HG03378 (cell line): ENCODE measurements around the gene GLE1.

ENCODE experiments used
- ATAC-seq: cut with Tn5 transposase; IDR thresholded peaks from one replicate; pipeline ENCODE4 v1.9.1; 2021; ENCODE audit warnings: mild to moderate bottlenecking, moderate library complexity; ENCODE audit not compliant: unreplicated experiment

The GLE1 gene

DNA sequence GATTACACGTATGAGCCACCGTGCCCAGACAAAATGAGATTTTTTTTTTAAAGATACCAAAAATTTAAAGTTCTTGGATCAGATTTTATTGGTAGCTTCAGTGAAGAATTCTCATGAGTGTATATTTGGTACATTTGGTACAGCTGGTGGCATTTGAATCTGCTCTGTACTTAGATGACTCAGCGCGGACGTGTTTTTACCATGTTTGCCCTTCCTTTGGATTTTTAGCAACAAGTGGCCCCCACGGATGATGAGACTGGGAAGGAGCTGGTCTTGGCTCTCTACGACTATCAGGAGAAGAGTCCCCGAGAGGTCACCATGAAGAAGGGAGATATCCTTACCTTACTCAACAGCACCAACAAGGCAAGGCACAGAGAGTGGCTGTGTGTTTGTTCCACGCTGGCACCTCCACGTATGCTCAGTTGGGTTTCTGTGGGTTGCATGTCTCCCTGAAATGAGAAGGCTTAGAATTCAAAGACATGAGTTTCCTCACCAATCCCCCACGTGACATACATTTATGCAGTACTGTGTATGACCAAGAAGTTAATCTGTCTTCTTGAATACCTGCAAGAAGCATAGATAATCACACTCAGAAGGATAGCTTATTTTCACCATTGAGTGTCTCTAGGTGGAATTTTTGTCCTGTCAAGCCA lies 84.2 kb downstream of the GLE1 start:
- ATAC-seq = no peak
